Stimulated activated naive CD8-positive, alpha-beta T cell treated with anti-CD3 and anti-CD28 coated beads, Interleukin-15, amount 100 ng/mL, for 72 hours (primary cell): Measurements from ENCODE around the gene RASL12.
"Not testable (repeated sequence)": the region's sequence is repeated elsewhere in the genome, so short reads cannot be mapped to it uniquely, and the experiment has no call there.

Experiments
- ATAC-seq: fragments of 150-1000 bp; cut with Tn5 transposase; 2 replicates; pipeline ENCODE4 v1.10.0; 2021; ENCODE audit warnings: mild to moderate bottlenecking, moderate library complexity
- DNase-seq, 2 donors: peaks; one replicate each; pipeline ENCODE4 v3.0.0; 2021 to 2022
- H3K27ac Mint-ChIP-seq, 2 donors: one replicate each; pipeline ENCODE4 v1.8.0; 2022; ENCODE audit warnings: mild to moderate bottlenecking in 2 of 2, mixed read lengths in 2 of 2, moderate library complexity in 2 of 2
- H3K27me3 Mint-ChIP-seq: one replicate; pipeline ENCODE4 v1.8.0; 2022; ENCODE audit warnings: mixed read lengths
- H3K4me1 Mint-ChIP-seq: one replicate; pipeline ENCODE4 v1.8.0; 2022; ENCODE audit warnings: mild to moderate bottlenecking, mixed read lengths
- H3K4me3 Mint-ChIP-seq, 2 donors: one replicate each; pipeline ENCODE4 v1.8.0; 2022; ENCODE audit warnings: mild to moderate bottlenecking in 2 of 2, mixed read lengths in 2 of 2, moderate library complexity in 1 of 2
- H3K9me3 Mint-ChIP-seq, 2 donors: one replicate each; pipeline ENCODE4 v1.8.0; 2022; ENCODE audit warnings: mixed read lengths in 2 of 2

RASL12 gene

DNA sequence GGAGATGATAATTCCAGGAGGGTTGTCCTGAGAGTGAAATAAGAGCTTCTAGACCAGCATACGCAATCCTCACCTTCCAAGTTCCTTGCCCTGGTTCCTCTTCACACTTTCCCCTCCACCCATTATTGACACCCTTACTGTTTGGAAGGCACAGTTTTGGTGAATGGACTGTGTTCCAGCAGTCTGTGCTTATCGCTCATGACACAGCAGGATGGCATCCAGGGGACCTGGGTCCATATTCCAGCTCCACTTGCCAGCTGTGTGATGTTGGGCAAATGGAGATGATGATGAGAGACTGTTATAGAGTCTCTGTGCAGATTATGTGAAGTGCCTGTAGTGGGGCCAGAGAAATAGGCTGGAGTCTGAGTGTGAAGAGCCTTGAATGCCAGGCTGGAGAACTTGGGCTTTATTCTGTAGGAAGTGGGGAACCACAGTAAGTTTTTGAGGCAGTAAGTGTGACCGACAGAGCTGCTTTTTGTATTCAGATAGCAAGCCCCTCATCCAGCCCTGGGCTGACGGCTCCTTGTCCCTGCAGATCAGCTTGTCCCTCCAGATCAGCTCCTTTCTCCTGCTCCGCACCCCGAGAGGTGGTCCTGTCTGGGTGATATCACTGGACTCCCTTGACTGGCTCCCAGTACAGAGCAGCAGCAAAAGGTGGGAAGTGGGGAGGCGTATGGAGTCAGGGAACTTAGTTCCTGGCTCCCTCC is 16.9 kb upstream of the RASL12 start:
- Mint-ChIP-seq H3K27ac (no peak overlapping the region), H3K9me3 (no peaks in the 10 kb centered on the region)
- no peak for ATAC-seq

DNA sequence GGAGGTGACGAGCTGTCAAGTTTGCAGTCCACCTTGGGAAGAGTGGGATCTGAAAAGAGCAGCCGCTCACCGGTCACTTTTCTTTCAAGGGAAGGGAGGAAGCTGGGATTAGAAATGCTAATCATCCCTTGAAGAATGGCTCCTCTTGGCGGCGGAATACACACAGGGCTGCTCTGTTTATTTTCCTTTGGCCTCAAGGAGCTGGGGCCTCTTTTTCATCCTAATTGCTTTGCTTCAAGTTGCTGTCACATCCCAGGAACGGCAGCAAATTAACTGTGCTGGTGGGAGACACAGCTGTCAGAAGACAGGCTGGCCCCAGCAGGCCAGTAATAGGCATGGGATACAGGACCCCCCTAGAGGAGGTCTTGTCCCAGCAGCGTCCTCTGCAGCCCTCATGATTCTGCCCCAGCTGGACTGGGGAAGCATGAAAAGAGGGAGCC is 15.5 kb upstream of the RASL12 start:
- DNase-seq (no peak), ATAC-seq (no peak)
- Mint-ChIP-seq H3K4me1 (peaks cover 18% of the 10 kb centered on the region), H3K9me3 (no peaks in the 10 kb centered on the region), H3K4me3 (no peak overlapping the region), H3K27me3 (peaks cover 51% of the 10 kb centered on the region), H3K27ac (no peak overlapping the region)

More for the DNA sequence above, 16.9 kb upstream of the RASL12 start:
- no peak overlapping the region for H3K4me3 Mint-ChIP-seq
- peaks cover 38% of the 10 kb centered on the region for H3K27me3 Mint-ChIP-seq
- peaks cover 18% of the 10 kb centered on the region for H3K4me1 Mint-ChIP-seq
- DNase-seq: no peak

DNA sequence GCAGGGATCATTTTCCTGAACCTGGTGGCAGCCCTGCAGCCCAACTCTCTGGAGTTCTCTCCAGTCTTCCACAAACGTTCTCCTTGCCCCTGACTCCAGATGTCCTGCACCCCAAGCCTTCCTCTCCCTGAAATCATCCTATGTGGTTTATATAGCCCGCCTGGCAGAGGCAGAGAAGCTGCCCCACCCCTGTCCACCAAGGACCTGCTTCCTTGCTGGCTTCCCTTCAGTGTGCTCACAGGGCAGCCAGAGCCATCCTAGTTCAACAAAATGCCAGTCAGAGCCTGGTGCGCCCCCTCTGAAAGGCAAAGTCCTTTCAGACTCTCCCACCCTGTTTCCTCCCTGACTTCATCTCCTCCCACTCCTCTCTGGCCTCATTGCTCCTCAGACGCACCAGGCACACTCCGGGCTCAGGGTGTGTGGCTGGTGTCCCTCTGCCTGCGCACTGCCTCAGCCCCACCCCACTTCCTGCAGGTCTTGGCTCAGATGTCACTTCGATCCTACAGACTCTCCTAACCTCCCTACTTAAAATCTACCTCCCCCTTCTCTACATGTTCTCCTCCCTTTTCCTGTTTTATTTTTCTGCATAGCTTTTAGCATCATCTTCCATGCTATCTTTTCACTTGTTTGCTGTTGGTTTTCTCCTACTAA is 14.6 kb upstream of the RASL12 start:
- H3K27ac Mint-ChIP-seq: peak overlapping the region in 1 of 2 donors; percentile 87

DNA sequence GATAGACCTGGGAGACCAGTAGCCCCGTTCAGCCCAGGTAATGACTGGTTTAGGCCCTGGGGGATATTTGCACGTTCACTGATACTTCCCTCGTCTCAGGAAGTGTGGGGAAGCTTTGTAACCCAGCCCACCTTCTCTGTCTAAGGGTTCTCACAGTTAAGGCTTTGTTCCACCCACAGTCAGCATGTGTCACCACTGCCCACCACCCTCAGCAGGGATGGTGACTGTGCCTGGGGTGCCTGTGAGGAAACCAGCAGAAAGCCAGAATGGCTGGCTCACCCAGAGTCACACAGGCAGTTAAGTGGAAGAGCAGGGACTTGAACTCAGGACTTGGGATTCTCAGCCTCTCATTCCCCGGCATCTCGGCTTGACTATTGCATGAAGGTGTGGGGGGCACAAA is 14.0 kb upstream of the RASL12 start:
- no peak for DNase-seq
- peak; percentile 44 for ATAC-seq
- Mint-ChIP-seq H3K27me3 (peaks cover 61% of the 10 kb centered on the region), H3K27ac (peak overlapping the region in 1 of 2 donors; percentile 56), H3K4me1 (peaks cover 27% of the 10 kb centered on the region), H3K9me3 (no peaks in the 10 kb centered on the region), H3K4me3 (no peak overlapping the region)

More for the DNA sequence above, 14.6 kb upstream of the RASL12 start:
- ATAC-seq (peak; percentile 68), DNase-seq (no peak)
- Mint-ChIP-seq H3K9me3 (no peaks in the 10 kb centered on the region), H3K4me1 (peaks cover 27% of the 10 kb centered on the region), H3K27me3 (peaks cover 60% of the 10 kb centered on the region), H3K4me3 (peak overlapping the region in 1 of 2 donors; percentile 15)

DNA sequence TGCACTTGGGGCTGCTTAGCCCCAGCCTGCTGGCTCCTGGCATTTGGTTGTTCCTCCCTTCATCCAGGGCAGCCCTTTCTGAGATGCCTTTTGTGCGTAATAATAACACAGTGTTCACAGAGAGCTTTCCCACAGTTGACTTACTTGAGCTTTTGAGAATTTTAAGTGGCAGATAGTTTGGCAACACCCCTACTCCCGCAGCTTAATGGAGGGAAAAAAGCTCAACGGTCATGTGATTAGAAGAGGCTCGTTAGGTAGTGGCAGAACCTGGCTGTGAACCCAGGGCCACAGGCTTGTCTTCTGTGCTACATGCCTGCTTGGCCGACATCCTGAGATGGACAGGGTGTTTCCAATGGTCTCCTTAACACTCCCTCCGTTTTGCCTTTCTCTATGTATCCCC is 13.5 kb upstream of the RASL12 start:
- H3K4me1 Mint-ChIP-seq: peaks cover 28% of the 10 kb centered on the region
- H3K27ac Mint-ChIP-seq: no peak overlapping the region
- ATAC-seq: no peak
- no peak for DNase-seq
- no peak overlapping the region for H3K4me3 Mint-ChIP-seq
- H3K27me3 Mint-ChIP-seq: peaks cover 64% of the 10 kb centered on the region
- H3K9me3 Mint-ChIP-seq: no peaks in the 10 kb centered on the region

DNA sequence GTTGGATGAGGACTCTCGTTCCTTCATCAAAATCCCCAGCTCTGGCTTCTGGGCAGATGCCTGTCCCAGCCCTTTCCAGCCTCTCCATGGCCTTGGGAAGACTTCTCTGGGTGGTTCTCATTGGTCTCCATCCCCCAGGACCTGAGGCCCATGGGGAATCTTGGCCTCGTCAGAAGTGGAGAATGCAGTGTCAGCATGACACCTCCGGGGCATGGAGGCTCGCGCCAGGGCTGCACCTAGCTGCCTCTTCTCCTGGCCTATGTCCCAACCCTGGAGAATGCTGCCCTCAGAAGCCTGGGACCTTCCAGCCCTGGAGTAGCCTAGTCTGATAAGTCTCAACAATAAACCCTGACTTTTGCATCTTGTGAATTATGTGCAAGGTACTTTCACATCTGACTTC is 11.8 kb upstream of the RASL12 start:
- Mint-ChIP-seq H3K27me3 (peaks cover 69% of the 10 kb centered on the region), H3K4me3 (no peak overlapping the region), H3K27ac (no peak overlapping the region), H3K4me1 (peaks cover 30% of the 10 kb centered on the region), H3K9me3 (no peaks in the 10 kb centered on the region)
- no peak for ATAC-seq
- DNase-seq: no peak

DNA sequence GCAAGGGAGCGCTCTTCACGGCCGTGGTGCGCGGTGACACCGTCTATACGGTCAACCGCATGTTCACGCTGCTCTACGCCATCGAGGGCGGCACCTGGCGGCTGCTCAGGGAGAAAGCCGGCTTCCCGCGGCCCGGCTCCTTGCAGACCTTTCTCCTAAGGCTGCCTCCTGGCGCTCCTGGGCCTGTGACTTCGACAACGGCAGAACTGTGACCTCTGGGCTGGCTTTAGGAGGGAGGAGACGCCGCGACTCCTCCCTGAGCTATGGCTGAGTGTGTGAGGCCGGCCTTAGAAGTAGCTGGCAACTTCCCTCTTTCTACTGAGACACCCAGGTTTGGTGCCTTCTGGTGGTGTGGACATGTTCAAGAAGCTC is 10.2 kb upstream of the RASL12 start:
- ATAC-seq (peak; percentile 84), DNase-seq (peak; percentile 49 to 59)
- Mint-ChIP-seq H3K9me3 (no peaks in the 10 kb centered on the region), H3K4me1 (peaks cover 29% of the 10 kb centered on the region), H3K4me3 (peak overlapping the region in 1 of 2 donors; percentile 58), H3K27me3 (peaks cover 53% of the 10 kb centered on the region), H3K27ac (no peak overlapping the region)

DNA sequence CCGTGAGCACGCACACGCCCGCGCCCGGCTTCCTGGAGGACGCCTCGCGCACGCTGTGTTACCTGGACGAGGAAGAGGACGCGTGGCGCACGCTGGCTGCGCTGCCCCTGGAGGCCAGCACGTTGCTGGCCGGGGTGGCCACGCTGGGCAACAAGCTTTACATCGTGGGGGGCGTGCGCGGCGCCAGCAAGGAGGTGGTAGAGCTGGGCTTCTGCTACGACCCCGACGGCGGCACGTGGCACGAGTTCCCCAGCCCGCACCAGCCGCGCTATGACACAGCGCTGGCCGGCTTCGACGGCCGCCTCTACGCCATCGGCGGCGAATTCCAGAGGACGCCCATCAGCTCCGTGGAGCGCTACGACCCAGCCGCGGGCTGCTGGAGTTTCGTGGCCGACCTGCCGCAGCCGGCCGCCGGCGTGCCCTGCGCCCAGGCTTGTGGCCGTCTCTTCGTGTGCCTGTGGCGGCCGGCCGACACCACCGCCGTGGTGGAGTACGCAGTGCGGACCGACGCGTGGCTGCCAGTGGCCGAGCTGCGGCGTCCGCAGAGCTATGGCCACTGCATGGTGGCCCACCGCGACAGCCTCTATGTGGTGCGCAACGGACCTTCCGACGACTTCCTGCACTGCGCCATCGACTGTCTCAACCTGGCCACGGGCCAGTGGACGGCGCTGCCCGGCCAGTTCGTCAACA is 9.6 kb upstream of the RASL12 start:
- DNase-seq (no peak), ATAC-seq (no peak)
- Mint-ChIP-seq H3K4me1 (peaks cover 24% of the 10 kb centered on the region), H3K27me3 (peaks cover 47% of the 10 kb centered on the region), H3K9me3 (no peaks in the 10 kb centered on the region), H3K4me3 (peak overlapping the region in 1 of 2 donors; percentile 58), H3K27ac (no peak overlapping the region)

DNA sequence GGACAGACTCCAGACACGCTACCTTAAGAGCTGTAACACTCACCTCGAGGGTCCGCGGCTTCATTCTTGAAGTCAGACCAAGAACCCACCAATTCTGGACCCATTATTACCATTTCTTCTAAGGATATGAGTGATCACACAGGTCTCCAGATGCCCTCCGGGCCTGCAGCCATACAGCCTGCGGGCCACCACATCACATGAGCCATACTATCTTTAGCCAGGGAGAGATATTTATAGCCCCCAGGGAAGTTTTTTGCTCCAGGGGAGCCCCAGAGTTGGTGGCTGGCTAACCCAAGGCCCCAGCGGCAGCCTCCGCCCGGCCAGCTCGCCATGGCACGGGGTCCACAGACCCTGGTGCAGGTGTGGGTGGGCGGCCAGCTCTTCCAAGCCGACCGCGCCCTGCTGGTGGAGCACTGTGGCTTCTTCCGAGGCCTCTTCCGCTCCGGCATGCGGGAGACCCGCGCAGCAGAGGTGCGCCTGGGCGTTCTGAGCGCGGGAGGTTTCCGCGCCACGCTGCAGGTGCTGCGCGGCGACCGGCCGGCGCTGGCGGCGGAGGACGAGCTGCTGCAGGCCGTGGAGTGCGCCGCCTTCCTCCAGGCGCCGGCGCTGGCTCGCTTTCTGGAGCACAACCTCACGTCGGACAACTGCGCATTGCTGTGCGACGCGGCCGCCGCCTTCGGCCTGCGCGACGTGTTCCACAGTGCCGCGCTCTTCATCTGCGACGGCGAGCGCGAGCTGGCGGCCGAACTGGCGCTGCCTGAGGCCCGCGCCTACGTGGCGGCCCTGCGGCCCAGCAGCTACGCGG is 8.9 kb upstream of the RASL12 start, which contains the start of gene KBTBD13:
Gene KBTBD13, plus strand, starts transcription at position 261 of the 805 bp plus-strand sequence. Its CDS starts 70 bp downstream, at position 331.
- Mint-ChIP-seq H3K4me3 (no peak within 1 kb of the TSS), H3K9me3 (no peaks in the 10 kb centered on the region), H3K27ac (no peak within 1 kb of the TSS), H3K27me3 (peaks cover 40% of the 10 kb centered on the region), H3K4me1 (peaks cover 16% of the 10 kb centered on the region)
- DNase-seq: no peak
- ATAC-seq: no peak

DNA sequence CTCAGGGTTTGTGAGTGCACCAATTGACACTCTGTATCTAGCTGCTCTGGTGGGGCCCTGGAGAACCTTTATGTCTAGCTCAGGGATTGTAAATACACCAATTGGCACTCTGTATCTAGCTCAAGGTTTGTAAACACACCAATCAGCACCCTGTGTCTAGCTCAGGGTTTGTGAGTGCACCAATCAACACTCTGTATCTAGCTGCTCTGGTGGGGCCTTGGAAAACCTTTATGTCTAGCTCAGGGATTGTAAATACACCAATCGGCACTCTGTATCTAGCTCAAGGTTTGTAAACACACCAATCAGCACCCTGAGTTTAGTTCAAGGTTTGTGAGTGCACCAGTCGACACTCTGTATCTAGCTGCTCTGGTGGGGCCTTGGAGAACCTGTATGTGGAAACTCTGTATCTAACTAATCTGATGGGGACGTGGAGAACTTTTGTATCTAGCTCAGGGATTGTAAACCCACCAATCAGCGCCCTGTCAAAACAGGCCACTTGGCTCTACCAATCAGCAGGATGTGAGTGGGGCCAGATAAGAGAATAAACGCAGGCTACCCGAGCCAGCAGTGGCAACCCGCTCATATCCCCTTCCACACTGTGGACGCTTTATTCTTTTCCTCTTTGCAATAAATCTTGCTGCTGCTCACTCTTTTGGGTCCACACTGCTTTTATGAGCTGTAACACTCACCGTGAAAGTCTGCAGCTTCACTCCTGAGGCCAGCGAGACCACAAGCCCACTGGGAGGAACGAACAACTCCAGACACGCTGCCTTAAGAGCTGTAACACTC is 8.0 kb upstream of the RASL12 start:
- H3K27ac Mint-ChIP-seq, DNase-seq, H3K4me3 Mint-ChIP-seq, H3K9me3 Mint-ChIP-seq, ATAC-seq: not testable (repeated sequence)
- Mint-ChIP-seq H3K4me1 (peaks cover 12% of the 10 kb centered on the region), H3K27me3 (peaks cover 31% of the 10 kb centered on the region)

DNA sequence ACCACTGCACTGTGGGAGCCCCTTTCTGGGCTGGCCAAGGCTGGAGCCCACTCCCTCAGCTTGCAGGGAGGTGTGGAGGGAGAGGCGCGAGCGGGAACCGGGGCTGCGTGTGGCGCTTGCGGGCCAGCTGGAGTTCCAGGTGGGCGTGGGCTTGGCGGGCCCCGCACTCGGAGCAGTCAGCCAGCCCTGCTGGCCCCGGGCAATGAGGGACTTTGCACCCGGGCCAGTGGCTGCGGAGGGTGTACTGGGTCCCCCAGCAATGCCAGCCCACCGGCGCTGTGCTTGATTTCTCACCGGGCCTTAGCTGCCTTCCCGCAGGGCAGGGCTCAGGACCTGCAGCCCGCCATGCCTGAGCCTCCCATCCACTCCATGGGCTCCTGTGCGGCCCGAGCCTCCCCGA is 7.2 kb upstream of the RASL12 start:
- Mint-ChIP-seq H3K4me1 (peaks cover 12% of the 10 kb centered on the region), H3K27me3 (peaks cover 33% of the 10 kb centered on the region)
- ATAC-seq: not testable (repeated sequence)

DNA sequence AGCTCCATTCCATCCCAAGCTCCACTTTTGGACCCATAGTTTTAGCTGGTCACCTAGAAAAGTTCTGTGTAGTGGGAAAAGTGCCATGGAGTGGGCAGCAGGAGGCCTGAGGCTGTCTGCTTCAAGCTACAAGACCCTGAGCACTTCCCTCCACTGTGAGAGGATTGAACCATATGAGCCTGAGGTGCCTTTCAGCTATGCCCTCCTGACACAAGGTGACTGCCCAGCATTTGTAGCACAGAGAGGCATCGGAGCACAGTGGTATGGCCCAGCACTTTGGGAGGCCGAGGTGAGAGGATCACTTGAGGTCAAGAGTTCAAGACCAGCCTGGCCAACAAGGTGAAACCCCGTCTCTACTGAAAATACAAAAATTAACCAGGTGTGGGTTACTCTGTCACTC is 4.8 kb upstream of the RASL12 start:
- Mint-ChIP-seq H3K27ac (no peak overlapping the region), H3K4me1 (peaks cover 12% of the 10 kb centered on the region), H3K9me3 (no peaks in the 10 kb centered on the region), H3K27me3 (peaks cover 35% of the 10 kb centered on the region), H3K4me3 (no peak overlapping the region)
- DNase-seq: no peak
- ATAC-seq: no peak

More for the DNA sequence above, 7.2 kb upstream of the RASL12 start:
- not testable (repeated sequence) for H3K9me3 Mint-ChIP-seq, H3K27ac Mint-ChIP-seq, H3K4me3 Mint-ChIP-seq, DNase-seq

DNA sequence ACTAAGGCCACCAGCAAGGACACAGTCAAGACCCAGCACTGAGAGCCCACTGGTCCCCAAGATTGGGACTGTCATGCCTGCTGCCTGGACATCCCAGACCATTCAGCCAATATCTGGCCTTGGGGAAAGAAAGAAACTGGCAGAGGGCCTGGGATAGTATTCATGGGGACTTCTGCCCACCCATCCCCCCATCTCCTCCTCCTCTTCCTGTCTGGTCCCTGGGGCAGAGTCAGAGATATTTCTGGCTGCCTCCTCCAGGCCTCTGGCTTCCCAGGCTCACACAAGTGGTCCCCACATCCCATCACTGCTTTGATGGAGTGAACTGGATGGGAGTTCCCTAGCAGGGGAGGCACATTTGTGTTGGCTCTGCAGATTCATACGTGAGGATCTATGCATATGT is 4.2 kb upstream of the RASL12 start:
- Mint-ChIP-seq H3K9me3 (no peaks in the 10 kb centered on the region), H3K4me3 (no peak overlapping the region), H3K27ac (no peak overlapping the region), H3K4me1 (peaks cover 16% of the 10 kb centered on the region), H3K27me3 (peaks cover 39% of the 10 kb centered on the region)
- no peak for DNase-seq
- no peak for ATAC-seq

DNA sequence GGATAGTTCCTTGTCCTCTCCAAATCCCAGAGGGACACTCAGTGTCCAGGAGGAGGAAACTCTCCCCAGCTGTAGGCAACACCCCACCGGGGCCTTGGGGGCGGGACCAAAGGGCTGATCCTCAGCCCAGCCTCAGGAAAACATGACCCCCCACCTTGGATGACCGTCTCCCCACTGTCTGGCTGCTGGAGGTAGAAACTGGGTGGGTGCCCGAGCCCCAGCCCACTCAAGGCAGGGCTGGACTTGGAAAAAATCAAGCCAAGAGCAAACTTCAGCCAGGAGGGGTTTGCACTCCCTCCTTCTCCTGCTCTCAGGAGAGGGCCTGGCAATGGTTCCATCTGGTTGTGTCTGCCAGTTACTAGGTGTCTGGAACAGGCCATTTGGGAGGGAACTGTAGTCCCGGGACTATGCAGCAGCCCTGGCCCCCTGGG is 3.6 kb upstream of the RASL12 start:
- Mint-ChIP-seq H3K27ac (no peak overlapping the region), H3K4me3 (no peak overlapping the region), H3K4me1 (peaks cover 17% of the 10 kb centered on the region), H3K27me3 (peaks cover 43% of the 10 kb centered on the region), H3K9me3 (no peaks in the 10 kb centered on the region)
- DNase-seq: no peak
- no peak for ATAC-seq
